ENCODE measurements around the gene RNF31.

Gene RNF31

DNA sequence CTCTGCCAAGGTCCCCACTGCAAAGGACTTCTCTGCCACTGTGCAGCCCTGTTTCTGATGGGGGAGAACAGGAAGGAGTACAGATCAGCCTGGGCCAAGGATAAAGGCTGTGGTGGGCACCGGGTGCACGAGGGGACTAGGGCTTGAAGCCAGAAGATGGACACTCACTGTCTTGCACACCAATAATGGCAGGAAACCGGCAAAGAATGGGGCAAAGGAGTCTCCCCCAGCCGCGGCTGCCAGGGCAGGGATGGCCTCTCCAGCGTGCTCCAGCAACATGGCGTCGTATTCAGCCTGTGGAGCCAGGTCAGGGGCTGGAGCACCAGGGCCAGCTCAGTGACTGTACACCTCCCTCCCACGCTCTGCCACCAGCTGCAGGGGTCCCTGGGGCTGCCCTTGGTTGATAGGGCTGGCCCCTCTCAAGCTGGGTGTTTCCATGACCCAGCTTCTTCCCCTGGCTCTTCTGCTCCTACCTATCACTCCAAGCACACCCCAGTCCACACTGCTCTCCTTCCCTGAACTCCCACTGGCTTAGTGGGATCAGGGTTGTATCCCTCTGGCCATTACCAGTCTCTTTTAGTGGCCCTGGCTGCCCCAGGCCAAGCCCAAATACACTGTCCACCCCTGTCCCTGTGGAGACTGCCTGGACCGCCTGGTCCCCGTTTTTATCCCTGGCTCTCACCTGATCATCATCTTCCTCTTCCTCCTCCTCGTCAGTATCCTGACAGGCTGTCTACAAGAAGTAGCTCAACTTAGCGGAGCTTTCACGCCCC, 35.0 kb downstream of the RNF31 start:
- DNase-seq (ENCODE audit: low spot score): no peak

DNA sequence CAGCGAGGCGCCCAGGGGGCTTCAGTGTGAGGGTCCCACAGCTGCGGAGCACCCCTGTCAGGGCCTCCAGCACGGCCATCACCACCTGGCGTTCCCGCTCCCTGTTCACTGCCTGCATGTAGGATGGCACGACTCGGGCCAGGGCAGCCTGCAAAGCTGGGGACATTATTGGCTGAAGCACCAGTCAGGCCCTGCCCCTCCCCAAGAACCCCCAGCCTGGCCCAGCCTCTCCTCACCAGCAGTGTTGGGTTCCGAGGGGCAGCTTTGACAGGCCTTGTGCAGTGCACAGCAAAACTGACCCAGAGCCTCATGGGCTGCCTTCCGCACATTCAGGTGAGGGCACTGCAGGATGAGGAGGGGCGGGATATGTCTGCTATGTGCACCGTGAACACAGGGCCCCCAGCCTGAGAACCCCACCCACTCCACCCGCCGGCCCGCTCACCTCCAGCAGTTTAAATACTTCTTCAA, 35.8 kb downstream of the RNF31 start:
- no peak for DNase-seq (ENCODE audit: low spot score)

DNA sequence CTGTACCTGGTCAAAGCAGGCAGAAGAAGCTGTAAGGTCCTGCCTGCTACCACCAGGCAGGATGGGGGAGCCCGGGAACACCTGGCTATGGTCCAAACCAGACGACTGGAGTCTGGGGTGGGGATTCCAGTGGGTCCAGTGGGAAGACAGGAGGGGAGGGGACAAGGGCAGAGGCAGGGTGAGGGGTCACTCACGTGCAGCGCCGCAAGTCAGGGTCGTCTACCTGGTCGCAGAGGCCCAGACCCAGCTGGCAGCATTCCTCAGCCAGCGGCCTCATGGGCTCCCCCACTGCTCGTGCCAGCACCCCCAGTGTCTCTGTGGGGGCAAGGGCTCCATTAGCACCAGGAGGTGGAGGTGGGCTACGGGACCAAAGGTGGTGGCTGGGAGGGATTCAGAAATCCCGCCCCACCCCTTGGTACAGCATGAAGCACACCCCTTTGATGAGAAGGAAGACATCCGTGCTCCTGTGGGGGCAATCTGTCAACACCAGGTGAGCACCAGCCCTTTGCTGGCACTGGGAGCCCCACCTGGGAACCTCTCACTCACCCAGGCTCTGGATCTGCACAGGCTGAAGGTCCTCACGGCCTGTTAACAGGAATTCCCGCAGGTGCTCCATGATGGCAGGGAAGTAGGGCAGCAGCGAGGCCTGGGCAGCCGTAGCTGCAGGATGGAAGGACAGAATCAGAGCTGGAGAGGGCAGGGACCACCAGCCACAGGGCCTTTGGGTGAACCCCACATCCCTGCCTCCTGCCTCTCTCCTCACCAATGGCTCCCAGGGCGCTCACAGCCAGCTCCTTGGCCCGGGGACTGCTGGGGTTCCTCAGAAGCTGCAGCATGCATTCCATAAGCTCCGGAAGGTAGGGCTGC, 37.0 kb downstream of the RNF31 start:
- DNase-seq (ENCODE audit: low spot score): no peak

DNA sequence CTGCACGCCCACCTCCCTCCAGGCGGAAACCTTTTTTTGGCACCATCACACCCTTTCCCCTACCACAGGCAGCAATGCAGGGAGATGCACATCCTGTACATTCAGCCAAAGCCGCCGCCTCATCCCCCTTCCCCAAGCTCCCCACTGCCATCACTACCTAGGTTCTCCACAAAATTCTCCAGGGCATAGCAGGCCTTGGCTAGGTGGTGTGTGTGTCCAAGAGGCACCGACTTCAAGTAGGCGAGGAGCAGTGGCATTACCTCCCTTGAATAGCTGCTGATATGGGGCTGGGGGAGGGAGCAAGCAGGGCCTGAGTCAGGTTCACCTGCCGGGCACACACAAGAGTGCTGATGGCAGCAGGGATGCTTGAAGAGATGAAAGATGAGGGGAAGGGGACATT, 37.7 kb downstream of the RNF31 start:
- no peak for DNase-seq (ENCODE audit: low spot score)

DNA sequence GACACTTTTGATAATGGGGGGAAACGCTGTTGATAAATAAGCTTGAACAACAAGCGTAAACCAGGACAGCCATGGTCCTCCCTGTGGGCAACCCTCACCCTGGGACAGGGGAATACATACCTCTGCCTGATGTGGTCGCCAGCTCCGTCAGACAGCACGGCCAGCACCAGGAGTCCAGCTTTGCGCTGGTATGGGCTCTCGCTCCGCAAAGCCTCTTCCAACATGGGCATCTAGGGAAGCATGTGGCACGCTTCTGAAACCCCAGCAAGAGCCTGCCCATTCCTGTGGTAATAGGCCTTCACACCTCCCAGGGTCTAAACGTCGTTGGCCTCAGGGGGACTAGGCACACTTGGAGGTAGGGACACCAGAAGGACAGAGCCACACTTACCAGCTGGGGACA, 38.4 kb downstream of the RNF31 start:
- no peak for DNase-seq (ENCODE audit: low spot score)

DNA sequence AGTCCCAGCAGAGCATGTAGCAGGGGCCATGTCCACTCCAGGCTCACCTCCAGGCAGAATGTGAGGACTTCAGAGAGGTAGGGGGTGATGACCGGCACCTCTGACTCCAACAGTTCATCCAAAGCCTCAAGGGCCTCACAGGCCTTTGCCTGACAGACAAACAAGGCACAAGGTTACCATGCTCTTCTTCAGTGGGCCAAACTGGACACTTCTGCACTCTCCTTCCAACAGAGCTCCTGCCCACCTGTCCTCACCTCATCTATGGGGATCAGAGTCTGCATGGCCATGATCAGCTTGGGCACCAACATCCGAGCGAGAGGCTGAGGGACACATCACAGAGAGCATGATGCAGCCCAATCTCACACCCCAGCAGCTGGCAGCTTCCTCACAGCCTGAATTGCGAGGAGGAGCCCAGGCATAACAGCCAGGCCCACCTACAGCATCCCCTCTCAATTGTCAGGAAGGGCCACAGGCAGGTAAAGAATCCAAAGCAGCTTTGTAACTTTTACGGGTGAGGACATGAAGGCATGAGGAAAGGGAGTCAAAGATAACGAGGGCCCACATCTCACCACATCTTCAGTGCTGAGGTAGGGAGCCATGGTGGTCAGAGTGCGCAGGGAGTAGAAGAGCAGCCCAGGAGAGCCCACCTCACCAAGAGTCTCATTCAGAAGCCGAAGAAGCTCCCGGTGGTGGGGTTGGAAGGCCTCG, 39.7 kb downstream of the RNF31 start:
- DNase-seq (ENCODE audit: low spot score): no peak

- DNase-seq (ENCODE audit: low spot score): no peak
Measured at GRCh38 chr14:24187539-24187915, 40.2 kb downstream of the RNF31 start.

- peak; percentile 99 for DNase-seq (ENCODE audit: low spot score)
Measured at GRCh38 chr14:24188251-24189058, 41.2 kb downstream of the RNF31 start, which contains the start of gene IPO4. TSS of gene IPO4 (minus strand) at chr14:24188816. CDS start at chr14:24188787, 29 bp downstream.

DNA sequence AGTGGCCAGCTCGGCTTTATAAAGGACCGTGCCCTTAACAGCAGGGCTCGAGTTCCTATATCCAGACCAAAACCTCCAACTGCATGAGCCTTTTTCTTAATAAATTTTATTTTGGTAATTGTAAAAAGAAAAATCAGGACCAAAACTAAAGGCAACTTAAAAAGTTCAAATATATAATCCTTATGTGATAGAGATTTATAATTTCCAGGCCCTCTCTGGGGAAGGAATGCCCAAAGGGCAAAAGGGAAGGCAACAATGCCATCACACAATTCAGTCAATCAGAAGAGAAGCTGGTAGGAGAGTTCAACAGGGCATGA, 41.7 kb downstream of the RNF31 start:
- DNase-seq (ENCODE audit: low spot score): no peak

DNA sequence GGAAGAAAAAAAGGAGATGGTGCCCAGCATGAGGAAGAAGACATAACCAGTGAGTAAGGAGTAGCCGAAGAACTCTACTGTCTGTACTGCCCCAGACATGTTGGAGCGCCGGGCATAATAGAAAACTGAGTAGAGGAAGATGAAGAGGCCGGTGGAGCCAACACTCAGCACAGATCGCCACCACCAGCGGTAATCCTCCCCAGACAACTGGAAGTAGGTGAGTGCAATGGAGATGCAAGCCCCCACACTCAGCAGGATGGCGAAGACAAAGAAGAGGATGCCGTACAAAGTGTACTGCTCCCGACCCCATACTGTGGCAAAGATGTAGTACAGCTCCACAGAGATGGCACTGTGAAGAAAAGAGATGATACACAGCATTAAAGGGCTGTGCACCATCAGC, 42.2 kb downstream of the RNF31 start:
- no peak for DNase-seq (ENCODE audit: low spot score)

DNA sequence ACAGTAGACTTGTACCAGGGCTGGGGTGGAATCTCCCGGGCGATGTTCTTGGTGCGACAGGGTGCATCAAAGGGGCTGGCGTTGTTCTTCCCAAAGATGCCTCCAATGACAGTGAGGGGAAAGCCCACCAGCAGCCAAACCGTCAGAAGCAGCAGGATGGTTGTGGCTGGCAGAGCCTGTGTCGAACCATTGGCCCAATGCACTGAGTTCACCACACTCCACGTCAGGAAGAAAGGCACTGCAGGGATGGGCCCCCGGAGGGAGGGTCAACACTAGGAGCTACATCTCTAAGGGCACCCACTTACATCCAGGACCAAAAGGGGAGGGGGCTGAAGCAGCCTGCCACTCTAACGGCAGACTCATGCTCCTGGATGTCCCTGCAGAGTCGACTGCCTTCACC, 43.1 kb downstream of the RNF31 start:
- DNase-seq (ENCODE audit: low spot score): no peak

- no peak for DNase-seq (ENCODE audit: low spot score)
Measured at GRCh38 chr14:24192933-24193332, 45.6 kb downstream of the RNF31 start.

DNA sequence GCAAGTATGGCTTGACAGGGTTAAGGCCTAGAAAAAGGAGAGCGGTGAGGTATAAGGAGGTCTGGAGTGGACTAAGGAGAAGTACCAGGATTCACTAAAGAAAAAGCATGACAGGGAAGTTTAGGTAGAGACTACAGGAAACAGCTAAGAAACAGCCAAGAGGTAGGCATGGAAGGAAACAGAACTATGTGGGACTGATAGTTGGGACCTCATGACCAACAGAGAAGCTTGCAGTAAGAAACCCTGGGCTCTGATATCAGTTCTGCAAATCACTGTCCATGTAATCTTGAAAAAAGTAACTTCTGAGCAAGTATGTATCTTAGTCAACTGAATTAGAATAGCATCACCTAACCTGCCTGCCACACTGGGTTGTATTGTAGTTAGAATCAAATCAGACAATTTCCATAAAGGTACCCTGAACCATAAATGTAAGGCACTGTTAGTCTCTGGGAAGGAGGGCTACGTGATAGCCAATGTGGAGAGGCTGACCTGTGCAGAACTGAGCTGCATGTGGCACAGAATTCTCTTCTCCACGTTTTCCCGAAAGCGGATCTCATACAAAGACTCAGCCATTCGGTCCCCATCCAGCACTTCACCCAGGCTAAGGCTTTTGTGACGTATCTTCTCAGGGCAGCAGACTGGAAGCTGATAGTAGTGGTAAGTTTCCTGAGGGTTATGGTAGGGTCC, 47.0 kb downstream of the RNF31 start:
- DNase-seq (ENCODE audit: low spot score): no peak

DNA sequence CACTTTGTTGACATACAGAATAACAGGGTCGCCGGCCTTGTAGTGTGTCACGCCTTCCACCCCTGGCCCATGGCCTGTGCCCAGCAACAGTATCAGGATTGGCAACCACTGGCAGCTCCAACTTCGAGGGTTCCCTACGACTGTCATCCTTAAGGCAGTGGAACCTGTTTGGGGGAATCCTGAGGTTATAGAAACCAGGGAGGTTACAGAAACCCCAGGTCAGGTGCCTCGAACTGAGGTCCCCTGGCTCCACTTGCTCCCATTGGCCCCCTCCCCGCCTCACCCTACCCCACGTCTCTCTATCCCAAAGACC, 47.5 kb downstream of the RNF31 start:
- no peak for DNase-seq (ENCODE audit: low spot score)

GRCh38 chr14:24195186-24196070, 48.1 kb downstream of the RNF31 start, which contains the start of gene TM9SF1:
TSS of gene TM9SF1 (minus strand) at chr14:24195441. CDS start at chr14:24195019, 422 bp downstream.
- DNase-seq (ENCODE audit: low spot score): peak; percentile 93

DNA sequence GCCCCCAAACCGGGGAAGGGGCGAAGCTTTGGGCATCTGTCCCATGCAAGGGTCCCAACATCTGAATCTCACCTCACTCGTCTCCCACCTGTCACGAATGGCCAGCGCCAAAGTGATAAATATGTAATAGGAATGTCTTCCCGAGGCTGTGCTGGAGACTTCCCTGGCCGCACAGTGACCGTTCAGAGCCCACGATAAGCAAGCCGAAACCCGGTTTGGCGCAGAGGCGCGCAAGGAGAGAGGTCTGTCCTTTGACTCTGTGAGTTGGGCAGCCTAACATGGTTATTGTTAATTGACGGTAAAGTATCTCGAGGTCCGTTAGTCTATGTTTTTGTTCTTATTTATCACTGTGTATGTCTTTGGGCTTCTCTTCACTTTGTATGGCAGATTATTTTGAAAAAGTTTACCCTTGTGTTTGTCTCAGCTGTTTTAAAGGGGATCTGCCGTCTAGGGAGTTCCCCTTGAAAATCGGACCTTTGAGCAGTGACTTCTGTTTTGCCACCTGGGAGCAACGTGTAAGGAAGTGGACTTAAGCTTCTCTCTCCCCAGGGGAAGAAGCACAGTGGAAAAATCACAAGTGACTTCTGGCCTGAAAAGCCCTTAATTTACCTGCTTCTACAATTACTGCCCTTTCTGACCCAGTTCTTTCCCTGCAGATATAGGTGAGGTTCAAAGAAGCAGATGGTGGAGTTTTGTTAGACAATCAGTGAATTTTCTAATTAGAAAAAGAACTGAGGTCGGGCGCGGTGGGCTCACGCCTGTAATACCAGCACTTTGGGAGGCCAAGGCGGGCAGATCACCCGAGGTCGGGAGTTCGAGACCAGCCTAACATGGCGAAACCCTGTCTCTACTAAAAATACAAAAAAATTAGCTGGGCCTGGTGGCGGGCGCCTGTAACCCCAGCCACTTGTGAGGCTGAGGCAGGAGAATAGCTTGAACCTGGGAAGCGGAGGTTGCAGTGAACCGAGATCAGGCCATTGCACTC, 49.1 kb downstream of the RNF31 start:
- DNase-seq (ENCODE audit: low spot score): peak; percentile 51

GRCh38 chr14:24197056-24197450, 49.8 kb downstream of the RNF31 start:
- DNase-seq (ENCODE audit: low spot score): no peak

- DNase-seq (ENCODE audit: low spot score): no peak
Measured at GRCh38 chr14:24198814-24199524, 51.7 kb downstream of the RNF31 start.
